GM13977 (cell line): ENCODE measurements around the gene ANKRD16.
"Not testable (repeated sequence)": the region's sequence is repeated elsewhere in the genome, so short reads cannot be mapped to it uniquely, and the experiment has no call there.

Source experiments
- DNase-seq: peaks from one replicate; pipeline ENCODE4 v3.0.0; 2012; ENCODE audit warnings: low spot score
- CTCF ChIP-seq: IDR thresholded peaks from 2 replicates; pipeline ENCODE4 v1.5.1; 2012; ENCODE audit warnings: mild to moderate bottlenecking, control low read depth; ENCODE audit not compliant: insufficient read depth; ENCODE audit errors: extremely low read depth, missing control alignments
- in situ Hi-C: fragments of 300-500 bp; cut with MboI; formaldehyde crosslinking; loops from one replicate; pipeline ENCODE4 v1.12.0; 2022; ENCODE audit warnings: low sequenced_read_pairs, low pct_unique_long_range_greater_than_20kb, mixed read lengths, inconsistent platforms; ENCODE audit not compliant: unreplicated experiment

Gene ANKRD16

GRCh38 chr10:5841965-5842364 lies 47.7 kb downstream of the ANKRD16 start:
- TF ChIP-seq CTCF = no peak
- no peak for DNase-seq
- in situ Hi-C loops = no loop called here

- TF ChIP-seq CTCF = no peak
- DNase-seq = peak; percentile 75
- in situ Hi-C loops = no loop called here
These were observed 49.1 kb downstream of the ANKRD16 start for GRCh38 chr10:5840314-5841307.

- DNase-seq = not testable (repeated sequence)
These were observed 53.5 kb downstream of the ANKRD16 start for GRCh38 chr10:5836181-5836580.

GRCh38 chr10:5835446-5836095 lies 54.1 kb downstream of the ANKRD16 start:
- TF ChIP-seq CTCF = no peak
- in situ Hi-C loops = no loop called here
- no peak for DNase-seq

More at GRCh38 chr10:5836181-5836580, 53.5 kb downstream of the ANKRD16 start:
- in situ Hi-C loops = not testable (repeated sequence)

- in situ Hi-C loops = no loop called here
- DNase-seq = no peak
- TF ChIP-seq CTCF = no peak
These were observed 55.9 kb downstream of the ANKRD16 start for GRCh38 chr10:5833814-5834213.

GRCh38 chr10:5832946-5833345 lies 56.7 kb downstream of the ANKRD16 start:
- TF ChIP-seq CTCF = no peak
- peak; percentile 2 for DNase-seq
- in situ Hi-C loops = no loop called here

- TF ChIP-seq CTCF = no peak
- no peak for DNase-seq
- in situ Hi-C loops = no loop called here
These were observed 58.3 kb downstream of the ANKRD16 start for GRCh38 chr10:5831446-5831782.
